Caco-2 (cell line): ENCODE data around the gene CA6. TPM values are rescaled to one million over a fixed set of nuclear protein-coding genes. Genes with fewer than 3 reads are reported as not detected.
"Not testable (repeated sequence)": the region's sequence is repeated elsewhere in the genome, so short reads cannot be mapped to it uniquely, and the experiment has no call there.

Experiments
- BruUV-seq: library from RNA; stranded (reverse); fragments of 400-500 nt; replicated peaks from 2 replicates; lab custom pipeline; 2021; lab: Mats Ljungman, UMichigan
- CTCF ChIA-PET: fragments of 300-600 bp; sonication (Branson Sonifier 250); formaldehyde crosslinking; loops from one replicate; lab custom pipeline; 2022; ENCODE audit warnings: antibody characterized with exemption; lab: Charles Lee
- POLR2A ChIA-PET: fragments of 300-600 bp; sonication (Branson Sonifier 250); formaldehyde crosslinking; loops from one replicate; lab custom pipeline; 2022; ENCODE audit warnings: antibody characterized with exemption; lab: Charles Lee
- DNase-seq, 2 experiments: peaks; one replicate each; pipeline versions ENCODE4 v3.0.0 to v3.0.0-alpha.2; 2020 to 2022
- H3K27me3 ChIP-seq: replicated peaks from 2 replicates; pipeline ENCODE4 v1.6.0; 2011; ENCODE audit warnings: low read length; ENCODE audit not compliant: control insufficient read depth, insufficient read depth
- H3K36me3 ChIP-seq: 2 replicates; pipeline ENCODE4 v1.5.1; 2011; ENCODE audit warnings: low read length; ENCODE audit not compliant: control insufficient read depth, insufficient read depth
- H3K4me1 ChIP-seq: fragments of 250-450 bp; sonication (Bioruptor Pico); 2 replicates; pipeline ENCODE4 v1.5.1; 2020; ENCODE audit warnings: mild to moderate bottlenecking
- H3K4me3 ChIP-seq: 2 replicates; pipeline ENCODE4 v1.5.1; 2011; ENCODE audit warnings: low read depth, mild to moderate bottlenecking, control low read depth, low read length
- H3K9me3 ChIP-seq: fragments of 250-450 bp; sonication (Bioruptor Pico); 2 replicates; pipeline ENCODE4 v1.5.1; 2020; ENCODE audit warnings: mild to moderate bottlenecking, moderate library complexity
- H3K27ac Mint-ChIP-seq: one replicate; pipeline ENCODE4 v1.8.0; 2022; ENCODE audit warnings: mixed read lengths; ENCODE audit not compliant: unreplicated experiment
- H3K27me3 Mint-ChIP-seq: one replicate; pipeline ENCODE4 v1.8.0; 2022; ENCODE audit warnings: mixed read lengths; ENCODE audit not compliant: insufficient read depth, unreplicated experiment
- H3K36me3 Mint-ChIP-seq: one replicate; pipeline ENCODE4 v1.8.0; 2022; ENCODE audit warnings: mild to moderate bottlenecking, mixed read lengths; ENCODE audit not compliant: insufficient read depth, unreplicated experiment
- H3K4me1 Mint-ChIP-seq: one replicate; pipeline ENCODE4 v1.8.0; 2022; ENCODE audit warnings: low read depth, mixed read lengths; ENCODE audit not compliant: unreplicated experiment
- H3K4me3 Mint-ChIP-seq: one replicate; pipeline ENCODE4 v1.8.0; 2022; ENCODE audit warnings: mild to moderate bottlenecking, moderate library complexity, mixed read lengths; ENCODE audit not compliant: unreplicated experiment
- H3K9me3 Mint-ChIP-seq: one replicate; pipeline ENCODE4 v1.8.0; 2022; ENCODE audit warnings: mixed read lengths; ENCODE audit not compliant: unreplicated experiment
- intact Hi-C: fragments of 100-400 bp; cut with micrococcal nuclease; formaldehyde crosslinking; loops from one replicate; pipeline ENCODE4 v1.10.0; 2022; ENCODE audit not compliant: unreplicated experiment
- total RNA-seq: library from RNA; stranded (reverse); gene quantifications from 2 replicates; pipeline ENCODE4 v1.2.3, GENCODE V29; 2022
- TF ChIP-seq, protein P1 (sequence below), 2 experiments: fragments of 200-600 bp in 1 of 2; IDR thresholded peaks; 1 replicate in 1 of 2; 2 replicates in 1 of 2; pipeline versions ENCODE4 v1.5.1 to v1.8.0; 2011 to 2022; ENCODE audit warnings: antibody characterized with exemption in 1 of 2, control low read depth in 1 of 2, inconsistent platforms in 1 of 2, low read depth in 1 of 2, low read length in 1 of 2, mild to moderate bottlenecking in 1 of 2, moderate library complexity in 1 of 2; ENCODE audit not compliant: insufficient read depth in 1 of 2, severe bottlenecking in 1 of 2, unreplicated experiment in 1 of 2

The CA6 gene
- total RNA-seq, 1 experiment from 2014 or later = not detected

- Mint-ChIP-seq H3K27me3 (no peaks in the 10 kb centered on the region), H3K9me3 (peaks cover 14% of the 10 kb centered on the region), H3K4me3 (no peak overlapping the region), H3K4me1 (peaks cover 10% of the 10 kb centered on the region), H3K36me3 (no peaks in the 10 kb centered on the region), H3K27ac (no peak overlapping the region)
- Histone ChIP-seq H3K4me1 (peaks cover 18% of the 10 kb centered on the region), H3K27me3 (no peaks in the 10 kb centered on the region), H3K4me3 (no peak overlapping the region), H3K36me3 (no peaks in the 10 kb centered on the region), H3K9me3 (peaks cover 4% of the 10 kb centered on the region; the same call in 1 of the 2 replicates)
- POLR2A ChIA-PET = no interaction called here
- DNase-seq = no peak
- intact Hi-C loops = no loop called here
- no TSS peak for BruUV-seq
- CTCF ChIA-PET = no interaction called here
- TF ChIP-seq, protein P1, sequence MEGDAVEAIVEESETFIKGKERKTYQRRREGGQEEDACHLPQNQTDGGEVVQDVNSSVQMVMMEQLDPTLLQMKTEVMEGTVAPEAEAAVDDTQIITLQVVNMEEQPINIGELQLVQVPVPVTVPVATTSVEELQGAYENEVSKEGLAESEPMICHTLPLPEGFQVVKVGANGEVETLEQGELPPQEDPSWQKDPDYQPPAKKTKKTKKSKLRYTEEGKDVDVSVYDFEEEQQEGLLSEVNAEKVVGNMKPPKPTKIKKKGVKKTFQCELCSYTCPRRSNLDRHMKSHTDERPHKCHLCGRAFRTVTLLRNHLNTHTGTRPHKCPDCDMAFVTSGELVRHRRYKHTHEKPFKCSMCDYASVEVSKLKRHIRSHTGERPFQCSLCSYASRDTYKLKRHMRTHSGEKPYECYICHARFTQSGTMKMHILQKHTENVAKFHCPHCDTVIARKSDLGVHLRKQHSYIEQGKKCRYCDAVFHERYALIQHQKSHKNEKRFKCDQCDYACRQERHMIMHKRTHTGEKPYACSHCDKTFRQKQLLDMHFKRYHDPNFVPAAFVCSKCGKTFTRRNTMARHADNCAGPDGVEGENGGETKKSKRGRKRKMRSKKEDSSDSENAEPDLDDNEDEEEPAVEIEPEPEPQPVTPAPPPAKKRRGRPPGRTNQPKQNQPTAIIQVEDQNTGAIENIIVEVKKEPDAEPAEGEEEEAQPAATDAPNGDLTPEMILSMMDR (IDR thresholded peaks at IDR 0.05; ENCODE audit: insufficient read depth in 1 of 2, low read depth in 1 of 2, low read length in 1 of 2, severe bottlenecking in 1 of 2, unreplicated experiment in 1 of 2) = no peak
These were observed 47.4 kb downstream of the CA6 start for GRCh38 chr1:8992936-8993687.

GRCh38 chr1:8993962-8994675, 48.5 kb downstream of the CA6 start:
- H3K36me3 Mint-ChIP-seq, intact Hi-C loops, H3K27me3 ChIP-seq, POLR2A ChIA-PET, CTCF ChIA-PET, H3K36me3 ChIP-seq, H3K27me3 Mint-ChIP-seq, H3K9me3 ChIP-seq, H3K4me3 ChIP-seq, BruUV-seq: not testable (repeated sequence)
- Mint-ChIP-seq H3K9me3 (peaks cover 14% of the 10 kb centered on the region), H3K4me1 (peaks cover 11% of the 10 kb centered on the region), H3K4me3 (peak overlapping the region; percentile 14), H3K27ac (peak overlapping the region; percentile 39)
- peaks cover 18% of the 10 kb centered on the region for H3K4me1 ChIP-seq
- DNase-seq = peak; percentile 51 to 74

DNA sequence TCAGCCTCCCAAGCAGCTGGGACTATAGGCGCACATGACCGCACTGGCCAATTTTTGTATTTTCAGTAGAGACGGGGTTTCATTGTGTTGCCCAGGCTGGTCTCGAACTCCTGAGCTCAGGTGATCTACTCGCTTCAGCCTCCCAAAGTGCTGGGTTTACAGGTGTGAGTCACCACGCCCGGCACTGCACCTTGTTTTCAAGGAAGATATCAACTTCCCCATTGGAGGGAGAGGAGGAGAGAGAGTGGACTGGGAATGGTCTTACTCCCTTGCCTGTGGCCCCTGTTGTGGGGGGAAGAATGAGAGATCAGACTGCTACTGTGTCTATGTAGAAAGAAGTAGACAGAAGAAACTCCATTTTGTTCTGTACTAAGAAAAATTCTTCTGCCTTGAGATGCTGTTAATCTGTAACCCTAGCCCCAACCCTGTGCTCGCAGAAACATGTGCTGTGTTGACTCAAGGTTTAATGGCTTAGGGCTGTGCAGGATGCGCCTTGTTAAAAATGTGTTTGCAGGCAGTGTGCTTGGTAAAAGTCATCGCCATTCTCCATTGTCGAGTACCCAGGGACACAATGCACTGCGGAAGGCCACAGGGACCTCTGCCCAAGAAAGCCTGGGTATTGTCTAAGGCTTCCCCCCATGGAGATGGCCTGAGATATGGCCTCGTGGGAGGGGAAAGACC, 56.0 kb downstream of the CA6 start:
- H3K4me1 Mint-ChIP-seq = peaks cover 27% of the 10 kb centered on the region
- H3K4me3 ChIP-seq, H3K9me3 ChIP-seq, H3K27me3 ChIP-seq, POLR2A ChIA-PET, H3K9me3 Mint-ChIP-seq, H3K36me3 Mint-ChIP-seq, intact Hi-C loops, H3K27me3 Mint-ChIP-seq, CTCF ChIA-PET, H3K36me3 ChIP-seq, BruUV-seq: not testable (repeated sequence)
- DNase-seq = peak; percentile 78 to 86
- peaks cover 52% of the 10 kb centered on the region for H3K4me1 ChIP-seq
- H3K4me3 Mint-ChIP-seq = peak overlapping the region; percentile 72
- peak overlapping the region; percentile 91 for H3K27ac Mint-ChIP-seq

DNA sequence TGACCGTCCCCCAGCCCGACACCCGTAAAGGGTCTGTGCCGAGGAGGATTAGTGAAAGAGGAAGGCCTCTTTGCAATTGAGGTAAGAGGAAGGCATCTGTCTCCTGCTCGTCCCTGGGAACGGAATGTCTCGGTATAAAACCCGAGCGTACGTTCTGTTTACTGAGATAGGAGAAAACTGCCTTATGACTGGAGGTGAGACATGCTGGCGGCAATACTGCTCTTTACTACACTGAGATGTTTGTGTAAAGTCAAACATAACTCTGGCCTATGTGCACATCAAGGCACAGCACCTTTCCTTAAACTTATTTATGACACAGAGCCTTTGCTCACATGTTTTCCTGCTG, 56.5 kb downstream of the CA6 start:
- not testable (repeated sequence) for H3K36me3 ChIP-seq

More for the DNA sequence above, 56.5 kb downstream of the CA6 start:
- POLR2A ChIA-PET, H3K36me3 Mint-ChIP-seq, intact Hi-C loops, CTCF ChIA-PET, H3K9me3 ChIP-seq, H3K9me3 Mint-ChIP-seq, H3K4me3 ChIP-seq, H3K27me3 ChIP-seq, H3K27me3 Mint-ChIP-seq: not testable (repeated sequence)
- BruUV-seq = TSS peak; percentile 90
- H3K27ac Mint-ChIP-seq = peak overlapping the region; percentile 91
- peak in 1 of 2 experiments; percentile 74 for DNase-seq
- H3K4me3 Mint-ChIP-seq = peak overlapping the region; percentile 72
- peaks cover 27% of the 10 kb centered on the region for H3K4me1 Mint-ChIP-seq
- H3K4me1 ChIP-seq = peaks cover 52% of the 10 kb centered on the region
